GM11168 (cell line): Measurements from ENCODE around the gene KIF21B.

Experiments used
- in situ Hi-C: fragments of 300-500 bp; cut with MboI; formaldehyde crosslinking; loops from one replicate; pipeline ENCODE4 v1.12.0; 2022; ENCODE audit warnings: low sequenced_read_pairs; ENCODE audit not compliant: unreplicated experiment

KIF21B gene

DNA sequence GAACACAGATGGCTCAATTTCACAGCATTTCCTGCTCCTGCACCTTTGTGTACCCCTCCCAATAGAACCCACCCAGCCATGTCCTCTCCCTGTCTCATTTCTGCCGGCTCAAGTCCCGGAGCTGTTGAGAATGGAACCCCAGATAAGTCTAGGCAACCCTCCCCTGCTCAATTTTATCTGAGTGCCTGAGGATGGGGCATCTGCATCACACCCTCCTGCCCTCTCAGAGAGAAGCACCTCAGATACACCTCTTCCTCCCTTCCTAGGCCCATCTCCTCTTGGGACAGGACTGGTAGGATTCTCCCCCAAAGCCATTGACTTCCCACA lies 1.1 kb downstream of the KIF21B start:
- in situ Hi-C loops = no loop called here

DNA sequence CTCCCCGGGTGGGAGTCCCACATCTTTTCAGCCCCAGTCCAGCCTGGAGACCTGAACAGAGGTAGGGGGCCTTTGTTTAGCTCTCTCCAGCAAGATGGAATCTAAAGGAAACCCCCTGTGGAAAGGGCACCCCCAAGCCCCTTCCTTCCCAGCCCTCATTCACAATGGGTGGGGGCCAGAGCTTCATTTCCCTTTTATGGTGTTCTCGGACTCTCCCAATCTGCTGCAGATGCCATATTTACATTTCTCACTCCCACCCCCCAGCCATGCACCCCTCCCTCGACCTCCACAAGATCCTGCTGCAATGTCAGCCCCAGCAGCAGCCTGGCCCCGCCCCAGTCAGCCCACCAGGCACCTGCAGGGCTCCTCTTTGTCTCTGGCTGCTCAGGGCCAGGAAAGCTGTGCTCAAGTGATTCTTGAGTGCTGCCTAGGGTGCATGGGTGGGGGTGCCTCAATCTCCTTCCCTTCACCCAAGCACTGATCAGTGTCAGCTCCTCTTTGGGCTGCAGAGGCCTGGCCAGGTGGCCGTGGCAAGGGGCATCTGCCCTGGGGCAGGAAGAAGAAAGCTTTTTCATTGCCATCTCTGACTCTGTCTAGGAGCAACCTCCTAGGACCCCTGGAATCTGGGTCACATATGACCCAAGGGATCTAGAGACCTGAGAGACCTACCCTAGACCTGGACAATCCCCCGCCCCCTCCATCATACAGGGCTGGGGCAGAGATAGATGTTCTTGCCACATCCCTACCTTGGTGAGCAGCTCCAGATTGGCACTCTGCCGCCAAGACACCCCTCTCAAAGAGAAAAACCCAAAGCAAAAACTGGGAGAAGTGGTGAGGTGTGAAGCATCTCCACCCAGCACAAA lies 1.7 kb downstream of the KIF21B start:
- in situ Hi-C loops = no loop called here

DNA sequence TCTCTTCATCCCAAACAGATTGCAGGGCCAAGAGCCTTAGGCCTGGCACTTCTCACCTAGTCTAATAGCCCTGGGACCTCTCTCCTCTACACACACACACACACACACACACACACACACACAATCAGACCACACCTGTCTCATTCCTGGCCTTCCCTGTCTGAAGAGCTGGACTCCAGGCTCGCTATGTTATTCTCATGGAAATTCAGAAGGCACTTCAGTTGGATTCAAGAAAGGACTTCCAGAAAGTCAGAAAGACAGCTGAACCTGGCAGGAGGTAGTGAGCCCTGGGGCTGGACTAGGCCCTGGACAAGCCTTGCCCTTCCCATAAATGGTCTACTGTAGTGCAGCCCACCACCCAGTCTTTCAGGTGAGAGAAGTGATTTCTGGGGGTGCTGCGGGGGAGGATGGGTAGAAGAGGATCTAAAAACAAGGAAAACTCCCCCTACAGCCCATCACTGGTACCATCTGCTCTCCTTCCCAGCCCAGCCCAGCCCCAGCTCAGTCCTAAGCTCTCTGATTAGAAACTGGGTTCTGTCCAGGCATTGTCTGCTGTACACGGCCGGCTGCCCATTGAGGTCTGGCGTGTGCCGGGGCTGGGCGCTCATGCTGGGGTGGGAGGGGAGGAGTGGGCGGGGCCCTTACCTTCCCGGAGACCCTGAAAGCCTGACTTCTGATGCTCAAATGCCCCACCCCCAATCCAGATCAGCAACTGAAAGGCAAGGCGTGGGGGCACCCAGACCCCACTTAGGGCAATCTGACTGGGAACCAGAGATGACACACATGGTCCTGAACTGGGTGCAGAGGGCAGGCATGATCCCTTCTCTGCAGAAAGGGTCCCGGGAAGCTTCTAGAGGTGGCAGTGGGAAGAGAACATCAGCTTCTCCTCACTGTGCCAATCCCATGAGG lies 2.5 kb downstream of the KIF21B start:
- in situ Hi-C loops = no loop called here

DNA sequence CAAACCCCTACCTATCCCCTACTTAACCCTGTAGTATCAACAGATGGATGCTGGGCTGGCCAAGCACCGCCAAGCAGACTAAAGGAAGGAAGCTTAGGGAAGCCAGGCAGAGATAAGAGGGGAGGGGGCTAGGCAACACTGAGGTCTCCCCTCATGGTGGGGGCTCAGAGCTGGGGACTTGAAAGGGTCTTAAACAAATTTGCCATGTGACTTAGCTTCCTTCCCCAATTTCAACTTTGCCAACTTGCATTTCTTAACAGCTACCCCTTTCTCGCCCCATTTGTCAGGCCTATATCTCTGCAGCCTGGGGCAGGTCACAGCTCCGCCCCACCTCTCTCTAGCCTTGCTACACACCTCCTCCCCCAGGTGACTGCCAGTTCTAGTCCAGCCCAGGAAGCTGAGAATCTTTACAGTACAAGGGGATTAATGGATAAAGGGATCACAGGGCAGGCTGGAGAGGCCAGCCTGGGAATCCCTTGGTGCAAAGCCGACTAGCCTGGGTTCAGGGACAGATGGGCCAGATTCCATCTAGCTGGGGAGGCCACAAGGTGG lies 3.4 kb downstream of the KIF21B start:
- in situ Hi-C loops = no loop called here

DNA sequence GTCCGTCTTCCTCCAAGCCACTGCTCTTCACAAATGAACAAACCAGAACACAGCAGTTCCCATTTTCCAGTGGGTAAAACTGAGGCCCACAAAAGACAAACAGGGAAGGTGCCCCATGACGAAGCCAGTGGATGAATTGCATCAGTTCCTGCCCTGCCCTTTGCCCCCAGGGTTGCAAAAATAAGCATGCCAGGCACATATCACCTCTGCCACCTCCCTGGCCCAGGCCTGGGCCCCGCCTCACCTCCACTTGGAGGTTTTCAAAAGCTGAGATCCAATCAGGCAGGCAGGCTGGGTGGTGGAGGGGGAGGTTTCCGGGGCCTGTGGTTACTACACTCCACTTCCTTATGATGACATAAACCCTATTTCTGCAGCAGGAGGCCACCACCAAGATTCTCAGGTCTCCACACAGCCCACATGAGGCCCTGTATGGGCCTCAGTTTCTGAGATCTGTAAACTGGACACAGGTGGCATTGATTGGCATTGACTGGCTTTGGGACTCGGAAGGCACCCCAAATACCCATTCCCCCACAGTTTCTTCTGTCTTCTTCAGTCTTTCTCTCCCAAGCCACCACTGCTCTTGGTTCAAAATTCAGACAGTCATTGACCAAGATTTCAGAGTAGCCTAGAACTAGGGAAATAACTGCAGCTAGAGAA lies 4.1 kb downstream of the KIF21B start:
- in situ Hi-C loops = no loop called here

DNA sequence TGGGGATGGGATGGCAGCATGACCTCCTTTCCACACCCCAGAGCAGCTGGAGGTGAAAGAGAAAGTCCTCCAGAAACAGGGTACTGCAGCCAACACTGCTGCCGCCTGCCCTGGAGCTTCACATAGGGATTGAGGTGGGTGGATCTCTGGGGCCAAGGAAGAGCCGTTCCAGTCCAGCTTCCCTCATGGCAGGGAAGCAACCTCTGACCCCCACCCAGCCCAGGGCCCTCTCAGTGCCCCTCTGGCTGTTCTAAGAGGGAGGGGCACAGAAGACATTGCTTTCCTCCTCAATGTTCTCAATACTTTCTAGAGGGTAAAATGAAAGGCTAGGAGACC lies 5.7 kb downstream of the KIF21B start:
- in situ Hi-C loops = no loop called here

DNA sequence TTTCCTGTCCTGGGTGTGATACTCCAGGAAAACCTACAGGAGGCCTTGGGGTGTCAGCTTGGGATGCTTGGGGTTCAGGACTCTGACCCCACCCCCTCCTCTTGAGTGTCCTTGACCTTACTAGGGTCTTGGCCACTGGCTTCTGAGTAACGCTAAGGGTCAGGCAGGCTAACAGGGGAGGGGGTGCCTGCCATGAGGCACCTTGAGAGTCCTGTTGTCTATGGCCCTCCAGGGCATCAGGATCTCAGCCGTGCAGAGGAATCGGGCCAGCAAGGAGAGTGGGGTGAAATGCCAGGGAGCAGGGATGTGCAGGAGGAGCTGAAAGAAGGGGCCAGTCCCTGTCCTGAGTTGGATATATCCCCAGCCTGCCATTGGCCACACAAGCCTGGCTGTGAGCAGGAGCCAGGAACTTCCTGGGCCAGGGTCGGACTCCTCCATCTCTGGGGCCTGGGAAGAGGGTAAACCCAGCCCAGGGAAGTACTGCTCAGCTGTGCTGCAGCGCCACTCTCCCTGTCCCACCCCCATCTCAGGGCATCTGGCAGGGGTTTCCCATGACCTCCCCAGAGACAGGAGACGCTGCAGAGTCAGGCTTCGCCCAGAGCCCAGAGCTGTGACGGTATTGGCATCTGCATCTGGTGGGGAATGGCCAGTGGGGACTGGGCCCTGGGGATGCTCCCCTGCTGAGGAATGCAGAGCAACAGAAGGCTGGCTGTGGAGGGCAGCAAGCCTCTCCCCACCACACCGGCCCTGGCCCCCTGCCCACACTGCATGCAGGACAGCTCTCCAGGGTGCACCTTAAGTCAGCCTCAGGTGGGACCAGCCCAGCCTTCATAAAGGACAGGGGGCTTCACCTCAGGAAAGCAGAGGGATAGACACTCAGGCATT lies 6.3 kb downstream of the KIF21B start:
- in situ Hi-C loops = no loop called here

DNA sequence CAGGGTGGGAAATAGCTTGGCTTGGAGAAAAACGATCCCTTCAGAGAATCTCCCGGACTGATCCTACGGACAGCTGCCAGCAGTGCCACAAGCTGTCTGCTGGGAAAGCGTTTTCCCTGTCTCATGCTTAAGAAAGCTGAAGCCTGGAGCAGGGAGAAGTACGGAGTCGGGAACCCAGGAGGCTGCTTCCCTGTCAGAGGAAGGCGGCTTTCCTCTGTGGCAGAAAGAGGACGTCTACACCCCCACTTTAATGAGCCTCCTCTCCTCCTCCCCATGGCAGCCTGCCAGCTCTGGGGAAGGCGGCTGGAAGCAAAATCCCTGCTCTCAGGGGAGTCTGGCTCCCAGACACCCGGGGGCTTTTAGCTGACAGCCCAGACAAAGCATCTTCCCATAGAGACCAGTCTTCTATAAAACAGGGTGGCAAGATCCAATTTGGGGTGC lies 7.3 kb downstream of the KIF21B start:
- in situ Hi-C loops = no loop called here

DNA sequence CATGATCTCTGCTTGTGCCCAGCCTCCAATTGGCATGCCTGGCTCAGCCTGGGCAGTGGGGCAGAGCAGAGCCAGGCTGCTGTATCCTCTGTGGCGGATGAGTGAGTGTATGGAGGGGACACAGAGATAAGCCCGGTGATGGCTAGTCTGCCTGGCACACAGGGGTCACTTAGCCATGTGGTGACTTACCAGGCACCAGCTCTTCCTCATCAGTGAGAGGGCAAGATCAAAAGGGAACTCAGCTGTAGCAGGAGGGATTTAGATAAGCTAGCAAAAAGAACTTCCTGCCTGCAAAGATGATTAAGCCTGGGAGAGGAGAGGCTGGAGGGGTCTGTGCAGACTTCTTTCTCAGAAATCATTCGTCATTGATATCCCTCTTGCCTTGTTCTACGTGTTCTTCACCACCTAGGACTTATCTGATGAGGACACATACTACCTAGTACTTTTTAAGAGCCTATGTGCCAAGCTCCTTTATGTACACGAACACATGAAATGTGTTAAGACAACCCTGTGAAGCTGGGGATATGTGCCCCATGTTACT lies 7.9 kb downstream of the KIF21B start:
- in situ Hi-C loops = no loop called here

DNA sequence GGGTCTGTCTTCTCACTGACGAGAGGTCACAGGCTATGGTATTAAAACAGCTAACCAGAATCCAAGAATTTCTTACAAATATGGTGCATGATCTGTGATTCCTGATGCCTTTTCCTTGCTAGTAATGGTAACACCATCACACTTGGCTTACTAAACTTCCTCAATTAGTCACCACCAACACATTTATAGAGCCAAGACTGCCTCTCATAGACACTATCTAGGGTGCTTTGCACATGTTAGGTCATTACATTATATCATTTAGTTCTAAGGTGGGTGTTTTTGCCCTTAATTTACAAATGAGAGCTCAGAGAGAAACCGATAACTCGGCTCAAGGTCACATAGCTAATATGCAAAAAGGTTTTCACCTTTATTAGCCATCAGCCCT lies 8.7 kb downstream of the KIF21B start:
- in situ Hi-C loops = no loop called here

DNA sequence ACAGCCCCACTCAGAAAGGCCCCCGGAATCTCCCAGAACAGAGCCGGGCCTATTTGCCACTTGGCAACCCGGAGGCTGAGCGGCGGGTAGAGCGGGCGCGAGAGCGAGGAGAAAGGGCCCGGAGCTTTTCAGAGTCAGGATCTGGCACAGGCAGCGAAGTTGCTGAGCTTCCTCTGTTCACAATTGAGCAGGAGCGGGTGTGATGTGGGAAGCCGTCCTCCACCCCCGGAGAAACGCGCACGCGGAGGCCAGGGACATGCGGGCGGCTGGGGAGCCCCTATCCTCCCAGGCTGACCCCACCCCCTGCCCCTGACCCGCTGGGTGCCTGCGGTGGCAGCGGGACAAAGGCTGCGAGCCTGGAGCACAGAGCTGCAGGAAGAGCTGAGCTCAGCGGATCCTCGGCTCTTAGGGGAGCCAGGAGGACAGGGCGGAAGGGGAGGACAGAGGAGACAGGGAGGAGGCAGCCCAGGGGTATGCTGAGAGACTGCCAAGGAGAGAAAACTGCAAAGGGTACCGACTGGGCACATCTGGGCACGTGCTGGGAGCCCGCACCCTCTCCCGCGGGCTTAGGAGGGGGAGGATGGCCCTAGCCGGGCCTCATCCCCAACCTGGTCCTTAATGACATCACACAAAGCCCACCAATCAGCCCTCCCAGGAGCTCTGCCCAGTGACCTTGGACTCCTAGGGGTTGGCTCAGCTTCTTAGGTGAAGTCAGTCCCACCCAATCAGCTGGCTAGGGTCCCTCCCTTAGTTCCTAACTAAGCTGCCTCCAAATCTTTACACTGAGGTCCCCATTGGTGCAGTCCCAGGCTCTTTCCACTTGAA lies 9.3 kb downstream of the KIF21B start:
- in situ Hi-C loops = no loop called here

DNA sequence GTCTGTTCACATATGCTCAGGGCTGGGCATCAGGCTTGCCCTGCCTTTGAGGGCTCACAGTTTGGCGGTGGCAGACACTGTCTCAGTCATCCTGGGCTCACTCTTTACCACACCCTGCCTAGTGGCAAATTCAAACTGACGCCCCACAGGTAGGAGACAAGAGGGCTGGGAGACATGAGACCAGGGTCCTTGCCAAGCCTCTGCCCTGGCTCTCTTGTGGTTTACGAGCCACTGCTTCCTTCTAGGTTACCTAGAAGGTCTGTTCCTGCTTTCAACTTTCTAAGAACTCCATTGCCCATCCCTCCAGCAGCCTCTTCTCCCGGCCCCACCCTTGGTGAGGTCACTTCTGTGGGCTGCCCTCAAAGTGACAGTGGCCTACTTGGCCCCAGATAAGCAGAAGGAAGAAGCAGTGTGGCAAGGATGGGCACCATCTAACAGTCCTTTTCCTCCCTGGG lies 10.5 kb downstream of the KIF21B start:
- in situ Hi-C loops = no loop called here

DNA sequence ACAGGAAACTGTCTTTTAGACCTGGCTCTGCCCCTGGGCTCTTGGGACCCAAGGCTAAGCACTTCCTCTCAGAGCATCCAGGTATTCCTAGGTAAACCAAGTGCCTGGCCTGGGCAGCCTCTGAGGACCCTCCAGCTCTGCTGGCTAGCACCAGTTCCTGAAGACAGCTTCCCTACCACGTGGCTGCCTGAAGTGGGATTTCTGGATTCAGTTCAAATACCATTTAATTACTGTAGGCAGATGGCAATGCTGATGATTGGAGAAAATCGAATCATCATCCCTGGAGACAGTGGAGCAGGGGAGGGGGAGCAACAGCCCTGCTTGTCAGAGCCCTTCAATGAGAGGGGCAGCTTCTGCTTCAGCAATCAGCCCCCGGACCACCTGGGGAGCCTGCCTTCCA lies 11.9 kb downstream of the KIF21B start:
- in situ Hi-C loops = no loop called here

DNA sequence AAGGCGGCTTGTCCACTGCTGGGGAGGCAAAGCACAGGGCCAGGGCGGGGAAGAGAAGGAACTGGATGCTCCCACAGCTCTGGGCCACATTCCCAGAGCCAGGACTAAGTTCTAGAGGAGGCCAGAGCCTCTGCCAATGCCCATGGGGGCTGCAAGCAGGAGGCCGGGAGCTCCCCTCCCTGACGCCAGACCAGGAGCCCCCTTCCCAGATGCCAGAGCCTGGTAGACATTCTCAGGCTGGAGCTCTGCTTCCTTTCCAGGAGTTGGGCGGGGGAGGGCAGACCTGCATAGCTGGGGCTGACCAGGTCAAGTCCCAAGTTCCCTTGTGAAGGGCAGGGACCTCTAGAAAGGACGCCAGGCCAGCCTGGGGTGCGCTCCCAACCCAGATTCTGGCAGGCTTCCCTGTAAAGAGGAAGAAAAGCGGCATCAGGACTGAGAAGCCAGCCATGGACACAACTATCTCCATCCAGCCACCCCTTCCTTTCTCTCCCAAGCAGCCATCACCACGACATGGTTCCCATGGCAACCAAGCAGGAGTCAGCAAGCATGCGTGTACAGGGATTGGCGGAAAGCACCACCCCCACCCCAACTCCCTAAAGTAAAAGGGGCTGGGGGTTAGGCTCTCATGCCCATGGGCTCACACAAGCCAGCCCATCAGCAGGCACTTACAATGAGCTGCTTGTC lies 13.4 kb downstream of the KIF21B start:
- in situ Hi-C loops = no loop called here

DNA sequence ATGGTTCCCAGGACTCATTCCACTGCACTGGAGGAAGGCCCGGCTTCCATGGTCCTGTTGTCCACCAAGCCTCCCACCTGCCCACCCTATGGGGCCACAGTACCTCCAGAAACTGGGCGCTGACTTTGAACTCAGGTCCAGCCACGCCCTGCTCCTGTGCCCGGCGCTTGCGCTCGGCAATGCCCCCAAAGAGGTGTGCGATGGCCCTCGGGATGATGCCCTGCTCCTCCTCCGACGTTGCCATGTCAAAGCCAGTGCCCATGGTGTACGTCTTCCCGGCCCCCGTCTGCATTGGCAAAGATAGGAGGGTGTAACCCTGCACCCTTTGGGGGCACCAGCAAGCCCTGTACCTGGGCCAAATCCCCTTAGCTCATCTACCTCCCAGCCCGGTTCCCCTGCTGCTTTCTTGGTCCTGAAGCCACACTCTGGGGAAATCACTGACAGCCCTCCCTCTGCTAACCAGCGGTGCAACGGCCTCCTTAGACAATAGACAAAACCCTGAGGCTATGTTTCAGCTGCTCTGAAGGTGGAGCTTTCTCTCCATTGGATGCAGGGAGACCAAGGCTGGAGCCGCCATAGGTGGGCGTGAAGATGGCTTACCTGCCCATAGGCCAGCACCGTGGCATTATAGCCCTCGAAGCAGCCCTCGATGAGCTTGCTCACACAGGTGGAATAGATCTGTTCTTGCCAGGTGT lies 14.7 kb downstream of the KIF21B start:
- in situ Hi-C loops = no loop called here

DNA sequence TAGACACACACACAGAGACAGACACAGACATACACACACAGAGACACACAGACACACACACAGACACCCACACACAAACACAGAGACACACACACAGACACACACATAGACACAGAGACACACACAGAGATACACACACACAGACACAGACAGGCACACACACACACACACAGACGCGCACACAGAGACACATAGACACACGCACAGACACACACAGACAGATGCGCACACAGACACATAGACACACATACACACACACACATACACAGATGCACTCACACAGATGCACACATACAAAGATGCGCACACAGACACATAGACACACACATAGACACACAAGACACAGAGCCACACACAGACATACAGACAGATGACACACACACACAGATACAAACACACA lies 16.0 kb downstream of the KIF21B start:
- in situ Hi-C loops = no loop called here

DNA sequence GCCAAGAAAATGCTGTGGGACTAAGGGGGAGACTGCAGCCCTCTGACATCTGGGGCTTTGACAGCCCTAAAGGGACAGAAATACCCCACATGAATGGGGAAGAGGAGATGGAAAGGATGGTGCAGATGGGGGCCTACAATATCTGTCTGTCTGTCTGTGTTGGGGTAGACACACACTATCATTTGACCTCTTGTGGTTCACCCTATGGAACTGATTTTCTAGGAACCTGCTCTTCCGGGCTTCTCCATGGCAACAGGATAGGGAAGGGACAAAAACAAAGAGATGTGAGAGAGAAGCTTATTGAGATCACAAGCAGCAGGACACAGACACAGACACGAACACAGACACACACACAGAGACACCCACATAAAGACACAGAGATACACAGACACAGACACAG lies 17.1 kb downstream of the KIF21B start:
- in situ Hi-C loops = no loop called here

DNA sequence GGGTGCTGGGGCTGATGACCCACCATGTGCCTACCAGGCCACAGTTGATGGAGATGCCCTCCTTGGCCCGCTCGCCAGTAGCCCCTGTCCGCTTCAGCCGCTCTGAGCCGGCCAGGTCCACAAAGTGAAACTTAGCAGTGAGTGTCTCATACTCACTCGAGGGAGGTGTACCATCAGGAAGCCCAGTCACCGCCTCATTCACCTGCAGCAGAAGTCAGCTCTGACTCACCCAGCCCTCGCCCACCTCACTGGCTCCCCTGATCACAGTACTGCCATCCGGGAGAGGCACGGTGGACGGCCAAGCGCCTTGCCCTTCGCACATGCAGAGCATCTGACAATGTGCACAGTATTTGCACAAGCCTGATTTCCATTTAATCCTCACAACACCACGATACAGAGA lies 18.8 kb downstream of the KIF21B start:
- in situ Hi-C loops = no loop called here
